HFFc6 (cell line): ENCODE data around the gene TNFRSF6B. TPM values are rescaled to one million over a fixed set of nuclear protein-coding genes. Genes with fewer than 3 reads are reported as not detected.

Experiments
- DNase-seq: peaks from one replicate; pipeline ENCODE4 v3.0.0-alpha.2; 2018
- H3K27ac Mint-ChIP-seq: 2 replicates; pipeline ENCODE4 v1.8.0; 2020; ENCODE audit warnings: mild to moderate bottlenecking, mixed read lengths
- H3K27me3 Mint-ChIP-seq: 2 replicates; pipeline ENCODE4 v1.8.0; 2021; ENCODE audit warnings: mild to moderate bottlenecking, moderate library complexity, mixed read lengths; ENCODE audit not compliant: insufficient read depth
- H3K36me3 Mint-ChIP-seq: 2 replicates; pipeline ENCODE4 v1.8.0; 2021; ENCODE audit warnings: low read depth, mixed read lengths
- H3K4me1 Mint-ChIP-seq: 2 replicates; pipeline ENCODE4 v1.8.0; 2020; ENCODE audit warnings: low read depth, mixed read lengths
- H3K4me3 Mint-ChIP-seq: 2 replicates; pipeline ENCODE4 v1.8.0; 2020; ENCODE audit warnings: mild to moderate bottlenecking, moderate library complexity, mixed read lengths
- H3K9me3 Mint-ChIP-seq: 2 replicates; pipeline ENCODE4 v1.8.0; 2020; ENCODE audit warnings: mild to moderate bottlenecking, mixed read lengths
- CTCF ChIP-seq: fragments of 200-600 bp; sonication (generic); IDR thresholded peaks from 2 replicates; pipeline ENCODE4 v1.5.0; 2021; ENCODE audit warnings: antibody characterized with exemption, mild to moderate bottlenecking
- total RNA-seq, 6 experiments: library from RNA; stranded (reverse); fragmentation: NEBNext Ultra II Directional; extraction: Animal tissue kit (Norgen Biotek cat#: 25700); gene quantifications; 2 replicates in 1 of 6; 3 replicates in 5 of 6; pipeline ENCODE4 v1.2.3, GENCODE V29; 2021

TNFRSF6B gene
- total RNA-seq, 6 experiments from 2014 or later: 0.33 to 1.8 (median 1.1) TPM

- Mint-ChIP-seq H3K4me3 (no peak overlapping the region), H3K36me3 (peaks cover 11% of the 10 kb centered on the region), H3K27ac (peak overlapping the region; percentile 94; the same call in 1 of the 2 replicates), H3K9me3 (no peaks in the 10 kb centered on the region; the same call in 1 of the 2 replicates), H3K4me1 (peaks cover 27% of the 10 kb centered on the region), H3K27me3 (peaks cover 10% of the 10 kb centered on the region)
- TF ChIP-seq CTCF: no peak
- no peak for DNase-seq
These were observed 11.0 kb upstream of the TNFRSF6B start for GRCh38 chr20:63685269-63686026.

- H3K27ac Mint-ChIP-seq: peak overlapping the region; percentile 94
- peaks cover 27% of the 10 kb centered on the region for H3K4me1 Mint-ChIP-seq
- H3K36me3 Mint-ChIP-seq: peaks cover 11% of the 10 kb centered on the region
- no peak for TF ChIP-seq CTCF
- peaks cover 10% of the 10 kb centered on the region for H3K27me3 Mint-ChIP-seq
- H3K4me3 Mint-ChIP-seq: no peak overlapping the region
- no peak for DNase-seq
- H3K9me3 Mint-ChIP-seq: no peaks in the 10 kb centered on the region; the same call in 1 of the 2 replicates
These were observed 10.4 kb upstream of the TNFRSF6B start for GRCh38 chr20:63686094-63686491.

GRCh38 chr20:63686492-63687321 is 9.7 kb upstream of the TNFRSF6B start:
- peak; percentile 77 for DNase-seq
- H3K27me3 Mint-ChIP-seq: peaks cover 14% of the 10 kb centered on the region
- peaks cover 11% of the 10 kb centered on the region for H3K36me3 Mint-ChIP-seq
- no peak for TF ChIP-seq CTCF
- H3K4me1 Mint-ChIP-seq: peaks cover 27% of the 10 kb centered on the region
- no peak overlapping the region for H3K4me3 Mint-ChIP-seq
- H3K27ac Mint-ChIP-seq: peak overlapping the region; percentile 94
- H3K9me3 Mint-ChIP-seq: no peaks in the 10 kb centered on the region; the same call in 1 of the 2 replicates

- H3K27me3 Mint-ChIP-seq: peaks cover 15% of the 10 kb centered on the region
- H3K4me3 Mint-ChIP-seq: no peak overlapping the region
- TF ChIP-seq CTCF: no peak
- no peaks in the 10 kb centered on the region; the same call in 1 of the 2 replicates for H3K9me3 Mint-ChIP-seq
- peaks cover 11% of the 10 kb centered on the region for H3K36me3 Mint-ChIP-seq
- H3K27ac Mint-ChIP-seq: peak overlapping the region; percentile 94
- peaks cover 23% of the 10 kb centered on the region for H3K4me1 Mint-ChIP-seq
- DNase-seq: no peak
These were observed 8.9 kb upstream of the TNFRSF6B start for GRCh38 chr20:63687419-63688178.
